Fibroblast of lung (primary cell): Measurements from ENCODE around the gene CDK13. TPM values are rescaled to one million over a fixed set of nuclear protein-coding genes. Genes with fewer than 3 reads are reported as not detected.
A peak's percentile ranks its signal among the peaks of the same experiment; 100 is the strongest.

Experiments
- DNase-seq, 2 donors: peaks; one replicate each; pipeline versions ENCODE4 v3.0.0 to v3.0.0-alpha.2; 2010; ENCODE audit warnings: low read depth in 2 of 2
- H2AFZ ChIP-seq: 2 replicates; pipeline ENCODE4 v1.5.1; 2012; ENCODE audit warnings: low read length, control low read depth, inconsistent platforms
- H3K27ac ChIP-seq: 2 replicates; pipeline ENCODE4 v1.5.1; 2011; ENCODE audit warnings: low read length, control low read depth; ENCODE audit not compliant: insufficient read depth
- H3K27me3 ChIP-seq: 2 replicates; pipeline ENCODE4 v1.5.1; 2011; ENCODE audit warnings: mild to moderate bottlenecking, low read length; ENCODE audit not compliant: control insufficient read depth, insufficient read depth
- H3K36me3 ChIP-seq: 2 replicates; pipeline ENCODE4 v1.5.1; 2011; ENCODE audit warnings: low read length; ENCODE audit not compliant: control insufficient read depth, insufficient read depth
- H3K4me1 ChIP-seq: 2 replicates; pipeline ENCODE4 v1.5.1; 2011; ENCODE audit warnings: low read length; ENCODE audit not compliant: control insufficient read depth, insufficient read depth; ENCODE audit errors: extremely low read depth
- H3K4me2 ChIP-seq: 2 replicates; pipeline ENCODE4 v1.5.1; 2011; ENCODE audit warnings: low read length, control low read depth; ENCODE audit not compliant: insufficient read depth; ENCODE audit errors: extremely low read depth
- H3K4me3 ChIP-seq, 4 experiments: fragments of 200-600 bp in 1 of 4; sonication (generic) in 1 of 4; replicated peaks in 1 of 4; 2 replicates each; pipeline ENCODE4 v1.5.1; 2011 to 2016; ENCODE audit warnings: low read length in 4 of 4, low read depth in 3 of 4, mild to moderate bottlenecking in 3 of 4, control low read depth in 2 of 4, inconsistent platforms in 1 of 4, mixed read lengths in 1 of 4; ENCODE audit not compliant: insufficient read depth in 1 of 4; ENCODE audit errors: control extremely low read depth in 1 of 4
- H3K79me2 ChIP-seq: 2 replicates; pipeline ENCODE4 v1.5.1; 2012; ENCODE audit warnings: mild to moderate bottlenecking, low read length, inconsistent platforms; ENCODE audit not compliant: control insufficient read depth, insufficient read depth
- H3K9ac ChIP-seq: 2 replicates; pipeline ENCODE4 v1.5.1; 2011; ENCODE audit warnings: mild to moderate bottlenecking, low read length, control low read depth; ENCODE audit not compliant: insufficient read depth
- H3K9me3 ChIP-seq: 2 replicates; pipeline ENCODE4 v1.5.1; 2012; ENCODE audit warnings: low read depth, low read length; ENCODE audit not compliant: control insufficient read depth, insufficient read depth
- H4K20me1 ChIP-seq: 2 replicates; pipeline ENCODE4 v1.5.1; 2011; ENCODE audit warnings: low read length; ENCODE audit not compliant: control insufficient read depth, insufficient read depth; ENCODE audit errors: extremely low read depth
- CTCF ChIP-seq, 2 donors: IDR thresholded peaks in 1 of 2; conservative IDR thresholded peaks in 1 of 2; 1 replicate in 1 of 2; 2 replicates in 1 of 2; pipeline ENCODE4 v1.5.1; 2011 to 2012; ENCODE audit warnings: low read length in 2 of 2, control low read depth in 1 of 2, inconsistent platforms in 1 of 2, low read depth in 1 of 2, mild to moderate bottlenecking in 1 of 2
- EZH2 ChIP-seq: IDR thresholded peaks from 2 replicates; pipeline ENCODE4 v1.5.1; 2012; ENCODE audit warnings: low read length, control low read depth, mild to moderate bottlenecking; ENCODE audit errors: missing control alignments
- polyA plus RNA-seq, 2 donors: library from polyadenylated mRNA; depleted of rRNA in 1 of 2; stranded (reverse) in 1 of 2; unstranded in 1 of 2; fragments of >200 nt; gene quantifications; 2 replicates each; pipeline ENCODE4 v1.2.1, GENCODE V29; 2011 to 2012; ENCODE audit warnings: missing spikeins in 1 of 2
- total RNA-seq: library from RNA; depleted of rRNA; stranded (reverse); fragments of >200 nt; gene quantifications from 2 replicates; pipeline ENCODE4 v1.2.1, GENCODE V29; 2014

CDK13 gene
- total and polyA plus RNA-seq, 2 donors (not counting 1 experiment from before 2014, with no cell fraction given), result 35.3 to 76.8 TPM

GRCh38 chr7:39948956-39949928 lies 814 bp upstream of the CDK13 start:
- H2AFZ ChIP-seq, result peak overlapping the region; percentile 89
- H3K27ac ChIP-seq, result peak overlapping the region; percentile 97
- H3K9me3 ChIP-seq, result no peaks in the 10 kb centered on the region
- TF ChIP-seq CTCF (conservative IDR thresholded peaks at IDR 0.05 in 1 of 2, IDR thresholded peaks at IDR 0.05 in 1 of 2; ENCODE audit: low read depth in 1 of 2, low read length in 2 of 2) (no peak), EZH2 (no peak)
- peaks cover 40% of the 10 kb centered on the region for H3K79me2 ChIP-seq
- H3K27me3 ChIP-seq, result no peaks in the 10 kb centered on the region
- H3K36me3 ChIP-seq, result no peaks in the 10 kb centered on the region
- peak; percentile 100 for DNase-seq
- peaks cover 6% of the 10 kb centered on the region for H4K20me1 ChIP-seq
- H3K4me1 ChIP-seq, result peaks cover 5% of the 10 kb centered on the region
- peak overlapping the region; percentile 61 to 88 (median 85) for H3K4me3 ChIP-seq
- H3K4me2 ChIP-seq, result peak overlapping the region; percentile 67
- peak overlapping the region; percentile 96 for H3K9ac ChIP-seq

- no peak overlapping the region for H2AFZ ChIP-seq
- DNase-seq, result peak; percentile 48 to 49
- peaks cover 54% of the 10 kb centered on the region for H3K79me2 ChIP-seq
Observed at GRCh38 chr7:39950473-39951225, 593 bp downstream of the CDK13 start.

More at GRCh38 chr7:39950473-39951225, 593 bp downstream of the CDK13 start:
- H3K4me2 ChIP-seq, result peak overlapping the region; percentile 75
- no peaks in the 10 kb centered on the region for H3K9me3 ChIP-seq
- peak overlapping the region; percentile 97 for H3K27ac ChIP-seq
- TF ChIP-seq CTCF (conservative IDR thresholded peaks at IDR 0.05 in 1 of 2, IDR thresholded peaks at IDR 0.05 in 1 of 2; ENCODE audit: low read depth in 1 of 2, low read length in 2 of 2) (no peak), EZH2 (no peak)
- peak overlapping the region; percentile 56 to 92 (median 78) for H3K4me3 ChIP-seq
- H4K20me1 ChIP-seq, result peaks cover 6% of the 10 kb centered on the region
- H3K9ac ChIP-seq, result peak overlapping the region; percentile 96
- H3K36me3 ChIP-seq, result no peaks in the 10 kb centered on the region
- H3K27me3 ChIP-seq, result no peaks in the 10 kb centered on the region
- peaks cover 5% of the 10 kb centered on the region for H3K4me1 ChIP-seq
